GM18951 (cell line): Measurements from ENCODE around the gene AFG1L.

Experiments used
- POLR2A ChIP-seq: IDR thresholded peaks from 4 replicates; pipeline ENCODE4 v1.6.1; 2011; ENCODE audit warnings: mild to moderate bottlenecking; ENCODE audit not compliant: insufficient read length, insufficient read depth; ENCODE audit errors: extremely low read depth
- in situ Hi-C: fragments of 300-500 bp; cut with MboI; formaldehyde crosslinking; loops from one replicate; pipeline ENCODE4 v1.12.0; 2022; ENCODE audit warnings: low sequenced_read_pairs, mixed read lengths, inconsistent platforms; ENCODE audit not compliant: unreplicated experiment

Gene AFG1L

DNA sequence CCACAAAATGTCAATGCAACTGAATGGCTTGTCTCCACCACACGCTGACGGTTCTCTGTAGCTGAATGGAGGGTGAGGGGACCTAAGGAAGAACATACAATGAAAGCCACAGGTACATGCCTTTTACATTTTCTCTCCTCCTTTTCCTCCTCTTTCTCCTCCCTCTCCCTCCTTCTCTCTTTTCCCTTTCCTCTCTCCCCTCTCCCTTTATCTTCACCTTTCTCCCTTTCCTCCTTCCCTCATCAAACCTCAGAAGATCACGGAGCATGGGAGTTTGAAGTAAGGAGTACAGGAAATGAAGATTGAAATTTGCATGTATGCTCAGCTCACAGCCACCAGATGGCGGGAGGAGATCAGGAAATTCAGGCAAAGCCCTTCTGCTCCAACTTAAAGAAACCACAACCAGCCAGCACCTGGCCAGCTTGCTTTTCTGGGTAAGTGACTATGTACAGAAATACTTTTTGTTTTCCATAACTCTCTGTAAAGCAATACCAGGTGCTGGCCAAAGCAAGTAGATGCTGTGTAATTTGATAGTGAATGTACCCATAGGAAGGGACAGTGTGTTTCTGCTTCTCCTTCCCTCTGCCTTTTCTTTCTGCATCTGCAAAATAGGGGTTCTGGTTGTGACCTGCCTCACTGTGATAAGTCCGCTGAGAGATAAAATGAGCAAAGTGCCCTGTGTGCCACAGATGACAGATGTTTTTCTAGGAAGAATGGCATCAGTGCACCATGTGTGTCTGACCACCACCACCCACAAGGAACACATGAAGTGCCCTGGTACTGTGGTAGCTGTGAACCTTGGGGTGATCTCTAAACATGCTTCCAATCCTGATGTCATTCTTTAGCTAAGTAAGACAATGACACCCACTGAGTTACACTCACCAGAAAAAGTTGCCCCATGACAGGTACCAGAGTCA lies 247.2 kb downstream of the AFG1L start:
- in situ Hi-C loops = loop anchor here (10.0 kb wide), 2 partner anchors 353 to 523 kb away; no protein-coding TSS in a partner anchor

DNA sequence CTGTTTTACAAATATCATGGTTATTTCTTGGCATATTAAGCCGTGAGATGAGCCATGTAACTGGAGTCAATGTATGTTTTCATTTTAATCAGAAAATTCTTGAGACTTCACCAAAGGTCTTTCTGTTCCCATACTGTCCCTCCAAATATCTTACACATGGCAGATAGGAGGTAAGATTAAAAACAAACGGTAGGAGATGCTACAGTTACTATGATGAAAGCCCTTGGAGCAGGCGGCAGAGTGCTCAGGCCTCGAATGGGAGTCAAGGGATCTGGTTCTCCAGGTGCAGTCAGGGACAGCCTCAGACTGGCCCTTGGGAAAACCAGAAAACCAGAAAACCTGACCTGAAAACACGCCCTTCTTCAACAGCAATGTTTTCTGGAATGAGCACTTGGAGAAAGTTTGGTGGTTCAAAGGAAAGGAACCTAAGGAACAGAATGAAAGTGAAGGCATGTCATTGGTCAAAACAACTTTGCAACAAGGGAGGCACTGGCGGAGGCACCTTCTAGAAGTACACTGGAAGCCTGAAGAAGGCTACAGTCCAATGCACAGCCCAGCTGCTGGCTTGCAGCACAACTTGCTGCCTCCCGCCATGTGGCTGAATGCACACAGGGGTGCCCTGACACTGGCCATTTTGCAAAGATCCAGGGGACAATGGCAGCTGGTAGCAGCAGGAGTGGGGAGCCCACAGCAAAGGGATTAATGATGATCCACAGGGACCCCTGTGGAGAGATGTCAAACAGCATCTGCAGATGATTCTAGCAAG lies 248.5 kb downstream of the AFG1L start:
- in situ Hi-C loops = loop anchor here (10.0 kb wide), 2 partner anchors 351 to 521 kb away; no protein-coding TSS in a partner anchor
- TF ChIP-seq POLR2A = no peak

More for the DNA sequence above, 247.2 kb downstream of the AFG1L start:
- no peak for TF ChIP-seq POLR2A

DNA sequence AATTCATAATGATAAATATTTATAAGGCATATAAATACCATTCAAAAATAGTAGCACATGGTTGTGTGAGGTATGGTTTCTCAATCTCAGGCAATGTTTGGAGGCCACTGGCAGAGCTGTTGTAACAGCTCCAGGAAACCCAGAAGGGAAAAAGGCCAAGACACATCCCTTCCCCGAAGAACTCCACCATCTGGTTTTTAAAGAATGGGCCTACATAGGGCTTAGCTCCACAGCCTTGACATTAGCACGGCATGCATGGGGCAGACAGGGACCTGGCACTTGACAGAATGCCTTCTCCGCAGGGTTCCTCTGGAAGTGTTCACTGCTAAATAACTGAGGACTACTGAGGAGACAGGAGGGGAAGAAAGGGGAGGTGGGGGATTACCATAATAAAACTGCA lies 249.8 kb downstream of the AFG1L start:
- TF ChIP-seq POLR2A = no peak
- in situ Hi-C loops = loop anchor here (10.0 kb wide), 2 partner anchors 350 to 520 kb away; no protein-coding TSS in a partner anchor

DNA sequence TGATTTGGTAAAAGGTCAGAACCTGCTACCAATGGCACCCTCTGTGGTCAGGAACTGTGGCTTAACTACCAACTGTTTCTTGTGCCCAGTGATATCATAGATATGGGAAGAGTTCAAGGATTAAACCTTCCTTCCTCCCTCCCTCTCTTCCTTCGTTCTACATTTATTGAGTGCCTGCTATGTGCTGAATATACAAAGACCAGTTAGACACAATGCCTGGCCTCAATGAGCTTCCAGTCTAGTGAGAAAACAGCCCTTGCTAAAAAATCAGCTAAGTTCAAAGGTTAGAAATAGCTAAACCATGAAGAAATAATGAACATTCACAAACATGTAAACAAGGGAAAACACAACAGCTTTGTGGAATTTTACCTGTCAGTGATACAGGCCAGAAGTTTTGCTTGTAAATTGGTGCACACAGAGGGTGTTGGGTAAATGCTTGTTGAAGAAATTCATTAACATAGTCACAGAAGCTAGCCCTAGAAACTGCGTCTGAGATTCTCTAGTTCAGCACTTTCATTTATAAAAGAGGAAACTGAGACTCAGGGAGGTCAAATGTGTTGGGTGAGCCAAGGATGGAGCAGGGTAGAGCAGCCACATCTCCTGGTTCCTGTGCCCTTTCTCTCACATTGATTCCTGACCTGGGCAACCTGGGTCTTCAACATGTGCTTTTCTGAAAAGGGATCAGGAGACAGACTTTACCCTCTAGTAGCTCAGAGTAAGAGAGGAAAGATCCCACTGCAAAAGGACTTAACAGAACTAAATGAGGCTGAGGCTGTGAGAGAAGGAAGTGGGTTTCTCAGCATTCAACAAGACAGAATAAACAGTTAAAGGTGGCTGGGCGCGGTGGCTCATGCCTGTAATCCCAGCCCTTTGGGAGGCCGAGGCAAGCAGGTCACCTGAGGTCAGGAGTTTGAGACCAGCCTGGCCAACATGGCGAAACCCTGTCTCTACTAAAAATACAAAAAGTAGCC lies 251.5 kb downstream of the AFG1L start:
- TF ChIP-seq POLR2A = no peak
- in situ Hi-C loops = loop anchor here (10.0 kb wide), 2 partner anchors 348 to 518 kb away; no protein-coding TSS in a partner anchor

DNA sequence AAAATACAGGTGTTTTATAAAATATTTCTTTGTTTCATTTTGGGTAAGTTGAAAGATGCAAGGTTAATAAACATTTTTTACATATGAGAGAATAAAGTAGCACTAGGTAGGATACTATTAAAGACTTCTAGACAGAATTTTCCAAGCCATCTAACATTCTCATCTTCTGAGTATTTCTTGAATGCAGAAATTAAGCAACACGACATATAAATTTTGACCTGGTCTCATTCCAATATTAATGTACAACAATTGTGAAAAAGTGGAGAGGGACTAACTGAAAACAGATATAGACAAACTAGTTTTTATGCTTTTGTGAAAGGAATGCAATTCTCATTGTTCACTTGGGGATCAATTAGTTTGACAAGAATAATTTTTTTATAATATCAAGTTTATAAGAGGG lies 254.4 kb downstream of the AFG1L start:
- in situ Hi-C loops = loop anchor here (10.0 kb wide), 2 partner anchors 346 to 516 kb away; no protein-coding TSS in a partner anchor

DNA sequence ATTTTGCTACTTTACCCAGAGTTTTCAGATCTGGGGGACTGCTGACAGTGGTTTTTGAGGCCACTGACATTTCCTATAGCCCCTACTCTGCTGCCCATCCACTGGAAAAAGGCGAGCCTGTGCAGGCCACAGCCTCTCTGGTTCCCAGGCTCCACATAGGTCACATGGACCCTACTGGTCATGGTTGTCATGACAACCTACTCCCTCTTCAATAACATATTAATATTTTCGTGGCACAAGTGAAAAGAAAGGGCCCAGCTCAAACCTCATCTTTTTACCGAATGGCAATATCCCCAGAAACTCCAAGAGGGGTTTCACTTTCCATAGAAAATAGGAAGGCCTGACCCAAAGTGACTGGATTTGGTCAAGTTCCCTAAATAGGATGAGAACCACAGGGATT lies 254.9 kb downstream of the AFG1L start:
- no peak for TF ChIP-seq POLR2A
- in situ Hi-C loops = loop anchor here (10.0 kb wide), 2 partner anchors 345 to 515 kb away; no protein-coding TSS in a partner anchor

More for the DNA sequence above, 254.4 kb downstream of the AFG1L start:
- TF ChIP-seq POLR2A = no peak

DNA sequence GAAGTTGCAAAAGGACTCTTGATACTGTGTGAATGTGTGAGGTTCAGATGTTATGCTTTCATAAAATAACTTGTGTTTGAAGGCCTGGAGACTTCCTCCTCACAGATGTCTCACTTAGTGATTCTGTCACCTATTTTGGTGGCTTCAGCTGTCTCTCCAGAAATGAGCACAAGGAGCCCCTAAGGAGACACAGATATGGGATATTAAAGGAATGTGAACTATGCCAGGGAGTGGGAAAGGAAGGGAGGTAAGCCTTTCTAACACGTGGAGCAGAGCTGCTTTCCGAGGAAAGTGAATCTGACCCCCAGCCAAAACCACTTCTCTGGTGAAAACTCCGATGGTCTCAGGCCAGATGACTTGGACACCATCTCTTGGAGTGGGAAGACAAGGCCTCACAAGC lies 255.4 kb downstream of the AFG1L start:
- in situ Hi-C loops = no loop called here
- TF ChIP-seq POLR2A = no peak

DNA sequence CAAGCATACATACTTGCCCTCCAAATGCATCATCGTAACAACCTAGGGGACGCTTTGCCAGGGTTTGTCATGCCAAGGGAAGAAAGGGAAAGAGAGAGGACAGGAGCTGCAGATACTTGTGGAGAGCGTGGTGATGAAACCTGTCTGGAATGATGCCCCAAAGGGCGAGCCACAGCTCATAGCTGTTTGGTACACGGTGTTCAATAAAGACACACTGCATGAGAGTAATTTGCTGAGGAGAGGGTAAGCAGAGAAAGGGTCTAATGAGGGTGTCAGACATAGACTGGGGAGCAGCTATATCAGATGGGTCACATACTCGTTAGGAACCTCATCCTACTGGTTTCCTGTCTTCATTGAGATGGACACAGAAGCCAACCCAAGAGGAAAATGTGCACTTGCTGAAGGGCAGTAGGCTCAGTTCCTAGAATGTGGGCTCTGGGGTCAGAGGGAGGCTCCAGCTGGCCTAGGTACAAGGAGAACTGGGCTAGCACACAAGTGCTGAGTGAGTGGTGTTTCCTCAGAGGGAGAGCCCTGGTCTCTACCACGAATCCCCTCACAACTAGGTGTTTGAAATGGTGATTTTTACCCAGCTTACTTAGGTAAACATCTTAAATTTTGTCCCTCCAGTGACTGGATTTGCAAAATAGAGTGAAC lies 260.7 kb downstream of the AFG1L start:
- in situ Hi-C loops = no loop called here
- no peak for TF ChIP-seq POLR2A

DNA sequence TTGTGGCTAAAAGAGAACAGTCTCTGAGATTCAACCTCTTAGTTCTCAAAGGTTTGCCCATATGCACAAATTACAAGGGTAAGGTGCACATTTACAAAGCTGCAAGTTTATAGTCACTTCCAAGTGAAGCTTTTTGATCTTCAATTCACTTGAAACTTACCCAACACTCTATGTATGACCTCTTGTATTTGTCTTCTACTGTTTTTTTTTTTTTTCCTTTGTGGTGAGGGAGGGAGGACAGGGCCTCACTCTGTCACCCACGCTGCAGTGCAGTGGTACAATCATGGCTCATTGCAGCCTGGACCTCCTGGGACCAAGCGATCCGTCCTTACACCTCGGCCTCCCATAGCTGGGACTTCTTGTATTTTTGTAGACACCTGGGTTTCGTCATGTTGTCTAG lies 261.4 kb downstream of the AFG1L start:
- no peak for TF ChIP-seq POLR2A
- in situ Hi-C loops = no loop called here

DNA sequence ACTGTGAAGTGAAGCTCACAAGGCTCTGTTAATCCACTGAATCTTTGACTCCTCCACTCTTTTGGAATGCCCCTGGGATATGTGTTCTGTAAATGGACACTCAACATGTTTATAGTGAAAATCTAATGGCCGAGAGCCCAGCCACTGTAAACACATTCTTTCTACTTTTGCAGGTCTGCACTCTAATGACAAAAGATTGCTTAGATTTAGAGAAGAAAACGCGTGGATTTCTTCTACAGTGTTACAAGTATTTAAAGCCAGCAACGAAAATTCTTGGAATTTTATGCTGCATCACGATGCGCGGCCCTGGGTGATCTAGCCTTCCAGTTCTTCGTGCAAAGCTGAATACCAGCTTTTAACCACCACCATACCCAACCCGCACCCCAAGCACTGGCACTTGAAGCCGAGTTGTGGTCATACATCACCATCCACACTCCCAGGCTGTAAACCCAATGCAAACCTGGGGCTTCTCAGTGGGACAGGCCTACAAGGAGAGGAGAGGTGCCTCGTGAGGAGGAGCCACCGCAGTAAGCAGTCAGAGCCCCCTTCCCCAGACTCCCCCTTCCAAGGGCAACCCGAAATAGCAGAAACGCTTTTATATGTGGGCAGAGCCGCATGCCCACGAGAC lies 262.1 kb downstream of the AFG1L start:
- TF ChIP-seq POLR2A = no peak
- in situ Hi-C loops = no loop called here
